HG02623 (cell line): ENCODE results near the gene PRICKLE4.

Source experiments
- ATAC-seq: cut with Tn5 transposase; IDR thresholded peaks from one replicate; pipeline ENCODE4 v1.9.1; 2021; ENCODE audit warnings: moderate library complexity; ENCODE audit not compliant: unreplicated experiment

PRICKLE4 gene

GRCh38 chr6:41769376-41769775, 11.2 kb upstream of the PRICKLE4 start:
- ATAC-seq = no peak

- no peak for ATAC-seq
These were observed 10.1 kb upstream of the PRICKLE4 start for GRCh38 chr6:41770381-41771057.

- no peak for ATAC-seq
These were observed 9.3 kb upstream of the PRICKLE4 start for GRCh38 chr6:41771058-41771983.

- ATAC-seq = no peak
These were observed 5.7 kb upstream of the PRICKLE4 start for GRCh38 chr6:41774841-41775240.

- no peak for ATAC-seq
These were observed 5.2 kb upstream of the PRICKLE4 start for GRCh38 chr6:41775293-41775882.

GRCh38 chr6:41777551-41778285, 2.9 kb upstream of the PRICKLE4 start:
- ATAC-seq = no peak

GRCh38 chr6:41778895-41779294, 1.7 kb upstream of the PRICKLE4 start:
- no peak for ATAC-seq

- peak; percentile 18 for ATAC-seq
These were observed 1.2 kb upstream of the PRICKLE4 start for GRCh38 chr6:41779336-41779735.

- peak; percentile 87 for ATAC-seq
These were observed 613 bp upstream of the PRICKLE4 start, which contains the start of gene FRS3 for GRCh38 chr6:41779788-41780550. Gene FRS3 (minus strand): TSS chr6:41779900. CDS start chr6:41776987, 2,913 bp downstream.

GRCh38 chr6:41781366-41781730, 766 bp downstream of the PRICKLE4 start:
- no peak for ATAC-seq

- ATAC-seq = no peak
These were observed 2.7 kb downstream of the PRICKLE4 start for GRCh38 chr6:41783106-41783780.

GRCh38 chr6:41784581-41785171, 4.1 kb downstream of the PRICKLE4 start:
- no peak for ATAC-seq

- ATAC-seq = no peak
These were observed 4.7 kb downstream of the PRICKLE4 start for GRCh38 chr6:41785254-41785653.

- no peak for ATAC-seq
These were observed 5.3 kb downstream of the PRICKLE4 start for GRCh38 chr6:41785689-41786450.

GRCh38 chr6:41786451-41787218, 6.1 kb downstream of the PRICKLE4 start:
- ATAC-seq = peak; percentile 56

GRCh38 chr6:41787219-41787917, 6.8 kb downstream of the PRICKLE4 start, which contains the start of gene TOMM6:
Gene TOMM6 (plus strand): TSS chr6:41787694. CDS start chr6:41787698, 4 bp downstream.
- ATAC-seq = peak; percentile 77

GRCh38 chr6:41789390-41789724, 8.8 kb downstream of the PRICKLE4 start:
- no peak for ATAC-seq
